OCI-LY1 (cell line): Measurements from ENCODE around the gene CNTN5.

ENCODE experiments used
- H2AFZ ChIP-seq: fragments of 200-600 bp; sonication (generic), shearing (Covaris generic); 2 replicates; pipeline ENCODE4 v1.6.0; 2014; ENCODE audit warnings: antibody characterized with exemption, mild to moderate bottlenecking, low read length
- H3F3A ChIP-seq: fragments of 200-600 bp; sonication (generic), shearing (Covaris generic); 2 replicates; pipeline ENCODE4 v1.6.0; 2014; ENCODE audit warnings: mild to moderate bottlenecking, antibody characterized with exemption, low read length, moderate library complexity; ENCODE audit not compliant: insufficient read depth
- H3K27ac ChIP-seq: fragments of 200-600 bp; sonication (generic); 2 replicates; pipeline ENCODE4 v1.5.1; 2014; ENCODE audit warnings: low read length, mixed run types, mild to moderate bottlenecking, low read depth; ENCODE audit not compliant: poor library complexity, severe bottlenecking
- H3K27me3 ChIP-seq: fragments of 200-600 bp; sonication (generic); 2 replicates; pipeline ENCODE4 v1.6.0; 2014; ENCODE audit warnings: antibody characterized with exemption, mild to moderate bottlenecking, low read length, moderate library complexity; ENCODE audit not compliant: insufficient read depth
- H3K36me3 ChIP-seq: fragments of 200-600 bp; sonication (generic); 2 replicates; pipeline ENCODE4 v1.6.1; 2014; ENCODE audit warnings: mild to moderate bottlenecking, antibody characterized with exemption, low read length, moderate library complexity, mixed read lengths; ENCODE audit not compliant: insufficient read depth
- H3K4me1 ChIP-seq: fragments of 200-600 bp; sonication (generic); 2 replicates; pipeline ENCODE4 v1.5.1; 2014; ENCODE audit warnings: mild to moderate bottlenecking, low read length, moderate library complexity; ENCODE audit not compliant: insufficient read depth, severe bottlenecking
- H3K4me2 ChIP-seq: fragments of 200-600 bp; sonication (generic), shearing (Covaris generic); 2 replicates; pipeline ENCODE4 v1.6.1; 2014; ENCODE audit warnings: low read length
- H3K4me3 ChIP-seq: fragments of 200-600 bp; sonication (generic); 2 replicates; pipeline ENCODE4 v1.5.1; 2014; ENCODE audit warnings: low read length, low read depth, mild to moderate bottlenecking, mixed read lengths; ENCODE audit not compliant: poor library complexity, severe bottlenecking
- H3K79me2 ChIP-seq: fragments of 200-600 bp; shearing (Covaris generic); 2 replicates; pipeline ENCODE4 v1.6.1; 2016; ENCODE audit warnings: mixed run types, low read length, mixed read lengths; ENCODE audit not compliant: insufficient read depth
- H3K9ac ChIP-seq: fragments of 200-600 bp; sonication (generic), shearing (Covaris generic); 2 replicates; pipeline ENCODE4 v1.6.1; 2014; ENCODE audit warnings: mild to moderate bottlenecking, low read length, mixed read lengths
- H3K9me2 ChIP-seq: fragments of 200-600 bp; sonication (generic), shearing (Covaris generic); 2 replicates; pipeline ENCODE4 v1.6.1; 2014; ENCODE audit warnings: low read depth, mild to moderate bottlenecking, low read length, mixed read lengths
- H3K9me3 ChIP-seq: fragments of 200-600 bp; shearing (Covaris generic); 2 replicates; pipeline ENCODE4 v1.6.1; 2014; ENCODE audit warnings: low read length, mixed read lengths
- H4K20me1 ChIP-seq: fragments of 200-600 bp; sonication (generic), shearing (Covaris generic); 2 replicates; pipeline ENCODE4 v1.6.0; 2016; ENCODE audit warnings: mild to moderate bottlenecking, low read length; ENCODE audit not compliant: insufficient read depth
- CTCF ChIP-seq: fragments of 200-600 bp; sonication (generic), shearing (Covaris generic); IDR thresholded peaks from 2 replicates; pipeline ENCODE4 v1.5.1; 2017; ENCODE audit warnings: mild to moderate bottlenecking, antibody characterized with exemption, low read length, moderate library complexity, mixed read lengths
- EZH2 ChIP-seq: fragments of 200-600 bp; sonication (generic), shearing (Covaris generic); IDR thresholded peaks from 2 replicates; pipeline ENCODE4 v1.8.0; 2017; ENCODE audit warnings: borderline replicate concordance, mixed run types, mild to moderate bottlenecking, antibody characterized with exemption, low read length, moderate library complexity, mixed read lengths

The CNTN5 gene

DNA sequence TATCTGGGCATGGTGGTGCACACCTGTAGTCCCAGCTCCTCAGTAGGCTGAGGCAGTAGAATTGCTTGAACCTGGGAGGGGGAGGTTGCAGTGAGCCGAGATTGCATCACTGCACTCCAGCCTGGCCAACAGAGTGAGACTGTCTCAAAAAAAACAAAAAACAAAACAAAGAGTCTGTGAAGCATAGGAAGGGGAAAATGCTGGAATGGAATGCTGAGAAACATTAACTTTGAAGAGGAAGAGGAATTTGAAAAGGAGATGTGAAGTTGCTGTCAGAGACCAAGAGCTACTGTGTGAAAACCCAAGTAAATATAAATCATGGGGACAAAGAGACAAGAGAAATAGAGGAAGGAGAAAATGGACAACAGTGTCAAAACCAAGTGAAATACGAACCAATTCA lies 1211.3 kb downstream of the CNTN5 start:
- Histone ChIP-seq H3K79me2 (no peaks in the 10 kb centered on the region), H3K4me3 (no peak overlapping the region), H3F3A (no peaks in the 10 kb centered on the region), H3K9ac (no peak overlapping the region), H3K36me3 (no peaks in the 10 kb centered on the region), H3K9me2 (no peaks in the 10 kb centered on the region), H4K20me1 (no peaks in the 10 kb centered on the region), H3K27me3 (no peaks in the 10 kb centered on the region), H3K9me3 (no peaks in the 10 kb centered on the region), H3K27ac (no peak overlapping the region), H3K4me1 (no peaks in the 10 kb centered on the region), H3K4me2 (no peak overlapping the region), H2AFZ (no peak overlapping the region)
- TF ChIP-seq CTCF (no peak), EZH2 (no peak)

- Histone ChIP-seq H3K79me2 (no peaks in the 10 kb centered on the region), H3K4me1 (no peaks in the 10 kb centered on the region), H3K27ac (no peak overlapping the region), H3K36me3 (no peaks in the 10 kb centered on the region), H3K9ac (no peak overlapping the region), H3K27me3 (no peaks in the 10 kb centered on the region), H3K9me3 (no peaks in the 10 kb centered on the region), H3K9me2 (no peaks in the 10 kb centered on the region), H3K4me3 (no peak overlapping the region), H2AFZ (no peak overlapping the region), H3F3A (no peaks in the 10 kb centered on the region), H4K20me1 (no peaks in the 10 kb centered on the region), H3K4me2 (no peak overlapping the region)
- TF ChIP-seq CTCF (no peak), EZH2 (no peak)
Observed at GRCh38 chr11:100235085-100235484, 1214.3 kb downstream of the CNTN5 start.

GRCh38 chr11:100240025-100240539 lies 1219.3 kb downstream of the CNTN5 start:
- Histone ChIP-seq H3K27ac (no peak overlapping the region), H3K4me2 (no peak overlapping the region), H3K9me2 (no peaks in the 10 kb centered on the region), H3K9me3 (no peaks in the 10 kb centered on the region), H3K4me3 (no peak overlapping the region), H4K20me1 (no peaks in the 10 kb centered on the region), H3K9ac (no peak overlapping the region), H3K36me3 (no peaks in the 10 kb centered on the region), H3K79me2 (no peaks in the 10 kb centered on the region), H3K4me1 (no peaks in the 10 kb centered on the region), H3F3A (no peaks in the 10 kb centered on the region), H2AFZ (no peak overlapping the region), H3K27me3 (no peaks in the 10 kb centered on the region)
- TF ChIP-seq EZH2 (no peak), CTCF (no peak)
